Activated CD8-positive, alpha-beta T cell treated with anti-CD3 and anti-CD28 coated beads for 36 hours (primary cell): ENCODE measurements around the gene PPEF2. TPM values are rescaled to one million over a fixed set of nuclear protein-coding genes. Genes with fewer than 3 reads are reported as not detected.

Experiments
- ATAC-seq: fragments of 200-7000 bp; cut with Tn5 transposase; one replicate; pipeline ENCODE4 v1.10.0; 2021; ENCODE audit warnings: mild to moderate bottlenecking, moderate library complexity
- CTCF ChIA-PET: fragments of 350-600 bp; sonication (Branson Sonifier 250); formaldehyde crosslinking; loops from one replicate; lab custom pipeline; 2021; ENCODE audit warnings: antibody characterized with exemption; lab: Charles Lee
- POLR2A ChIA-PET: fragments of 350-600 bp; sonication (Branson Sonifier 250); formaldehyde crosslinking; loops from one replicate; lab custom pipeline; 2021; ENCODE audit warnings: antibody characterized with exemption; lab: Charles Lee
- DNase-seq: peaks from one replicate; pipeline ENCODE4 v3.0.0-alpha.2; 2020
- H3K27ac Mint-ChIP-seq: one replicate; pipeline ENCODE4 v1.8.0; 2021; ENCODE audit warnings: mild to moderate bottlenecking, mixed read lengths
- H3K27me3 Mint-ChIP-seq: one replicate; pipeline ENCODE4 v1.8.0; 2021; ENCODE audit warnings: mixed read lengths
- H3K36me3 Mint-ChIP-seq: one replicate; pipeline ENCODE4 v1.8.0; 2021; ENCODE audit warnings: low read depth, mixed read lengths
- H3K4me1 Mint-ChIP-seq: one replicate; pipeline ENCODE4 v1.8.0; 2021; ENCODE audit warnings: low read depth, mixed read lengths
- H3K4me3 Mint-ChIP-seq: one replicate; pipeline ENCODE4 v1.8.0; 2021; ENCODE audit warnings: mild to moderate bottlenecking, moderate library complexity, mixed read lengths
- H3K9me3 Mint-ChIP-seq: one replicate; pipeline ENCODE4 v1.8.0; 2021; ENCODE audit warnings: mixed read lengths
- CTCF ChIP-seq: fragments of 200-600 bp; IDR thresholded peaks from one replicate; pipeline ENCODE4 v1.8.0; 2022; ENCODE audit warnings: antibody characterized with exemption, mild to moderate bottlenecking
- intact Hi-C: fragments of 100-400 bp; cut with micrococcal nuclease; formaldehyde crosslinking; loops from one replicate; pipeline ENCODE4 v1.10.0; 2022
- total RNA-seq, 2 experiments: library from RNA; stranded (reverse); gene quantifications; one replicate each; pipeline ENCODE4 v1.2.3, GENCODE V29; 2021

Gene PPEF2
- total RNA-seq, 2 experiments from 2014 or later: 0.11 to 0.25 TPM

GRCh38 chr4:75889537-75890199 lies 12.6 kb downstream of the PPEF2 start:
- intact Hi-C loops: loop anchor here (10.0 kb wide), 1 partner anchor 175 kb away; no protein-coding TSS in a partner anchor
- H3K9me3 Mint-ChIP-seq: no peaks in the 10 kb centered on the region
- ATAC-seq (no peak), DNase-seq (no peak)
- H3K4me3 Mint-ChIP-seq: no peak overlapping the region
- no peak for TF ChIP-seq CTCF
- H3K4me1 Mint-ChIP-seq: no peaks in the 10 kb centered on the region
- ChIA-PET CTCF (no interaction called here), POLR2A (interaction anchor here (0.8 kb wide), 1 partner anchor 9 kb away, joined by 3 read pairs; no protein-coding TSS in a partner anchor)
- no peak overlapping the region for H3K27ac Mint-ChIP-seq
- H3K36me3 Mint-ChIP-seq: no peaks in the 10 kb centered on the region
- H3K27me3 Mint-ChIP-seq: no peaks in the 10 kb centered on the region

- no peaks in the 10 kb centered on the region for H3K27me3 Mint-ChIP-seq
- H3K36me3 Mint-ChIP-seq: no peaks in the 10 kb centered on the region
- H3K4me1 Mint-ChIP-seq: no peaks in the 10 kb centered on the region
- H3K4me3 Mint-ChIP-seq: no peak overlapping the region
- intact Hi-C loops: no loop called here
- no peaks in the 10 kb centered on the region for H3K9me3 Mint-ChIP-seq
- CTCF ChIA-PET: interaction anchor here (2.5 kb wide), 1 partner anchor 10 kb away, joined by 11 read pairs; no protein-coding TSS in a partner anchor
- H3K27ac Mint-ChIP-seq: no peak overlapping the region
- TF ChIP-seq CTCF: no peak
- POLR2A ChIA-PET: no interaction called here
- DNase-seq (no peak), ATAC-seq (no peak)
These were observed 16.1 kb downstream of the PPEF2 start for GRCh38 chr4:75886104-75886503.

GRCh38 chr4:75881476-75881875 lies 20.8 kb downstream of the PPEF2 start:
- no peaks in the 10 kb centered on the region for H3K36me3 Mint-ChIP-seq
- ChIA-PET CTCF (interaction anchor here (1.2 to 1.7 kb wide), 2 partner anchors 11 to 14 kb away, joined by 3 to 8 read pairs; no protein-coding TSS in a partner anchor), POLR2A (no interaction called here)
- no peaks in the 10 kb centered on the region for H3K9me3 Mint-ChIP-seq
- ATAC-seq (no peak), DNase-seq (no peak)
- no peaks in the 10 kb centered on the region for H3K4me1 Mint-ChIP-seq
- intact Hi-C loops: no loop called here
- no peak overlapping the region for H3K4me3 Mint-ChIP-seq
- H3K27ac Mint-ChIP-seq: no peak overlapping the region
- no peak for TF ChIP-seq CTCF
- no peaks in the 10 kb centered on the region for H3K27me3 Mint-ChIP-seq

- intact Hi-C loops: no loop called here
- CTCF ChIA-PET: no interaction called here
- H3K36me3 Mint-ChIP-seq: no peaks in the 10 kb centered on the region
These were observed 22.0 kb downstream of the PPEF2 start for GRCh38 chr4:75880278-75880677.

More at GRCh38 chr4:75880278-75880677, 22.0 kb downstream of the PPEF2 start:
- Mint-ChIP-seq H3K27ac (no peak overlapping the region), H3K9me3 (no peaks in the 10 kb centered on the region), H3K4me3 (no peak overlapping the region), H3K27me3 (no peaks in the 10 kb centered on the region), H3K4me1 (no peaks in the 10 kb centered on the region)
- POLR2A ChIA-PET: no interaction called here
- TF ChIP-seq CTCF: no peak
- DNase-seq: no peak
- ATAC-seq: no peak
